ENCODE measurements around the gene ATAD1.
"Not testable (repeated sequence)": the region's sequence is repeated elsewhere in the genome, so short reads cannot be mapped to it uniquely, and the experiment has no call there.

ATAD1 gene

GRCh38 chr10:87817609-87818504, at the start of gene ATAD1:
ATAD1 (minus strand) TSS chr10:87818226; CDS start chr10:87814599, 3,627 bp downstream.
- H3K4me3 ChIP-seq (ENCODE audit: low read depth in 1 of 2, low read length in 2 of 2), result peak within 1 kb of the TSS; percentile 87 to 88
- H3K4me1 ChIP-seq (ENCODE audit: control insufficient read depth in 1 of 2, insufficient read depth in 2 of 2, low read length in 2 of 2), result peaks cover 14 to 30% of the 10 kb centered on the region in 2 donors
- H3K9me3 ChIP-seq (ENCODE audit: control insufficient read depth in 1 of 2, low read length in 2 of 2), result no peaks in the 10 kb centered on the region
- no peaks in the 10 kb centered on the region for H3K36me3 ChIP-seq (ENCODE audit: control insufficient read depth in 1 of 2, insufficient read depth in 2 of 2, low read length in 2 of 2)
- H3K27ac ChIP-seq (ENCODE audit: low read length), result peak within 1 kb of the TSS; percentile 92
- no peaks in the 10 kb centered on the region for H3K27me3 ChIP-seq (ENCODE audit: low read depth, low read length)

GRCh38 chr10:87867453-87867852, 49.4 kb upstream of the ATAD1 start:
- peak overlapping the region; percentile 98 to 99 for H3K4me3 ChIP-seq (ENCODE audit: low read depth in 1 of 2, low read length in 2 of 2)

GRCh38 chr10:87866412-87866974, 48.5 kb upstream of the ATAD1 start:
- Histone ChIP-seq H3K36me3 (ENCODE audit: control insufficient read depth in 1 of 2, insufficient read depth in 2 of 2, low read length in 2 of 2) (peaks cover 0 to 4% of the 10 kb centered on the region in 2 donors), H3K9me3 (ENCODE audit: control insufficient read depth in 1 of 2, low read length in 2 of 2) (no peaks in the 10 kb centered on the region), H3K27ac (ENCODE audit: low read length) (peak overlapping the region; percentile 93), H3K4me1 (ENCODE audit: control insufficient read depth in 1 of 2, insufficient read depth in 2 of 2, low read length in 2 of 2) (peaks cover 4 to 22% of the 10 kb centered on the region in 2 donors), H3K4me3 (ENCODE audit: low read depth in 1 of 2, low read length in 2 of 2) (peak overlapping the region; percentile 98 to 99), H3K27me3 (ENCODE audit: low read depth, low read length) (no peaks in the 10 kb centered on the region)

More at GRCh38 chr10:87867453-87867852, 49.4 kb upstream of the ATAD1 start:
- H3K9me3 ChIP-seq (ENCODE audit: control insufficient read depth in 1 of 2, low read length in 2 of 2), result no peaks in the 10 kb centered on the region
- peak overlapping the region; percentile 93 for H3K27ac ChIP-seq (ENCODE audit: low read length)
- peaks cover 0 to 4% of the 10 kb centered on the region in 2 donors for H3K36me3 ChIP-seq (ENCODE audit: control insufficient read depth in 1 of 2, insufficient read depth in 2 of 2, low read length in 2 of 2)
- H3K27me3 ChIP-seq (ENCODE audit: low read depth, low read length), result no peaks in the 10 kb centered on the region
- H3K4me1 ChIP-seq (ENCODE audit: control insufficient read depth in 1 of 2, insufficient read depth in 2 of 2, low read length in 2 of 2), result peaks cover 4 to 22% of the 10 kb centered on the region in 2 donors

GRCh38 chr10:87865241-87865881, 47.3 kb upstream of the ATAD1 start:
- no peaks in the 10 kb centered on the region for H3K9me3 ChIP-seq (ENCODE audit: control insufficient read depth in 1 of 2, low read length in 2 of 2)
- peaks cover 4 to 21% of the 10 kb centered on the region in 2 donors for H3K4me1 ChIP-seq (ENCODE audit: control insufficient read depth in 1 of 2, insufficient read depth in 2 of 2, low read length in 2 of 2)
- no peaks in the 10 kb centered on the region for H3K36me3 ChIP-seq (ENCODE audit: control insufficient read depth in 1 of 2, insufficient read depth in 2 of 2, low read length in 2 of 2)
- H3K27me3 ChIP-seq (ENCODE audit: low read depth, low read length), result no peaks in the 10 kb centered on the region
- peak overlapping the region; percentile 93 for H3K27ac ChIP-seq (ENCODE audit: low read length)
- peak overlapping the region; percentile 98 to 99 for H3K4me3 ChIP-seq (ENCODE audit: low read depth in 1 of 2, low read length in 2 of 2)

GRCh38 chr10:87864496-87865059, 46.6 kb upstream of the ATAD1 start:
- H3K36me3 ChIP-seq (ENCODE audit: control insufficient read depth in 1 of 2, insufficient read depth in 2 of 2, low read length in 2 of 2), result no peaks in the 10 kb centered on the region
- H3K27me3 ChIP-seq (ENCODE audit: low read depth, low read length), result no peaks in the 10 kb centered on the region
- no peaks in the 10 kb centered on the region for H3K9me3 ChIP-seq (ENCODE audit: control insufficient read depth in 1 of 2, low read length in 2 of 2)
- peak overlapping the region; percentile 93 for H3K27ac ChIP-seq (ENCODE audit: low read length)
- peaks cover 0 to 14% of the 10 kb centered on the region in 2 donors for H3K4me1 ChIP-seq (ENCODE audit: control insufficient read depth in 1 of 2, insufficient read depth in 2 of 2, low read length in 2 of 2)
- H3K4me3 ChIP-seq (ENCODE audit: low read depth in 1 of 2, low read length in 2 of 2), result peak overlapping the region; percentile 98 to 99

- H3K27ac ChIP-seq (ENCODE audit: low read length), result peak overlapping the region; percentile 93
- peak overlapping the region; percentile 98 to 99 for H3K4me3 ChIP-seq (ENCODE audit: low read depth in 1 of 2, low read length in 2 of 2)
- not testable (repeated sequence) for H3K27me3 ChIP-seq (ENCODE audit: low read depth, low read length); H3K36me3 ChIP-seq (ENCODE audit: control insufficient read depth in 1 of 2, insufficient read depth in 2 of 2, low read length in 2 of 2); H3K9me3 ChIP-seq (ENCODE audit: control insufficient read depth in 1 of 2, low read length in 2 of 2)
- H3K4me1 ChIP-seq (ENCODE audit: control insufficient read depth in 1 of 2, insufficient read depth in 2 of 2, low read length in 2 of 2), result peaks cover 0 to 11% of the 10 kb centered on the region in 2 donors
These were observed 46.0 kb upstream of the ATAD1 start for GRCh38 chr10:87863951-87864495.

- H3K4me3 ChIP-seq (ENCODE audit: low read depth in 1 of 2, low read length in 2 of 2), result peak within 1 kb of the TSS; percentile 98 to 99
- no peaks in the 10 kb centered on the region for H3K27me3 ChIP-seq (ENCODE audit: low read depth, low read length)
- H3K27ac ChIP-seq (ENCODE audit: low read length), result peak within 1 kb of the TSS; percentile 93
- no peaks in the 10 kb centered on the region for H3K36me3 ChIP-seq (ENCODE audit: control insufficient read depth in 1 of 2, insufficient read depth in 2 of 2, low read length in 2 of 2)
- peaks cover 0 to 4% of the 10 kb centered on the region in 2 donors for H3K4me1 ChIP-seq (ENCODE audit: control insufficient read depth in 1 of 2, insufficient read depth in 2 of 2, low read length in 2 of 2)
- H3K9me3 ChIP-seq (ENCODE audit: control insufficient read depth in 1 of 2, low read length in 2 of 2), result no peaks in the 10 kb centered on the region
These were observed 45.3 kb upstream of the ATAD1 start, which contains the start of the genes KLLN and PTEN for GRCh38 chr10:87863053-87863943. KLLN (minus strand) TSS chr10:87863533; CDS start chr10:87862487, 1,046 bp downstream. PTEN (plus strand) TSS chr10:87863625; CDS start chr10:87864470, 845 bp downstream.

GRCh38 chr10:87862679-87863052, 44.6 kb upstream of the ATAD1 start:
- no peaks in the 10 kb centered on the region for H3K4me1 ChIP-seq (ENCODE audit: control insufficient read depth in 1 of 2, insufficient read depth in 2 of 2, low read length in 2 of 2)
- no peaks in the 10 kb centered on the region for H3K36me3 ChIP-seq (ENCODE audit: control insufficient read depth in 1 of 2, insufficient read depth in 2 of 2, low read length in 2 of 2)
- H3K9me3 ChIP-seq (ENCODE audit: control insufficient read depth in 1 of 2, low read length in 2 of 2), result no peaks in the 10 kb centered on the region
- H3K27me3 ChIP-seq (ENCODE audit: low read depth, low read length), result no peaks in the 10 kb centered on the region
- peak overlapping the region; percentile 98 to 99 for H3K4me3 ChIP-seq (ENCODE audit: low read depth in 1 of 2, low read length in 2 of 2)
- peak overlapping the region; percentile 93 for H3K27ac ChIP-seq (ENCODE audit: low read length)

- Histone ChIP-seq H3K36me3 (ENCODE audit: control insufficient read depth in 1 of 2, insufficient read depth in 2 of 2, low read length in 2 of 2) (no peaks in the 10 kb centered on the region), H3K27ac (ENCODE audit: low read length) (peak overlapping the region; percentile 93), H3K4me3 (ENCODE audit: low read depth in 1 of 2, low read length in 2 of 2) (peak overlapping the region; percentile 98 to 99), H3K4me1 (ENCODE audit: control insufficient read depth in 1 of 2, insufficient read depth in 2 of 2, low read length in 2 of 2) (no peaks in the 10 kb centered on the region), H3K27me3 (ENCODE audit: low read depth, low read length) (no peaks in the 10 kb centered on the region), H3K9me3 (ENCODE audit: control insufficient read depth in 1 of 2, low read length in 2 of 2) (no peaks in the 10 kb centered on the region)
These were observed 44.1 kb upstream of the ATAD1 start for GRCh38 chr10:87861953-87862678.
